MCF 10A (cell line): ENCODE data around the gene PM20D1. TPM values are rescaled to one million over a fixed set of nuclear protein-coding genes. Genes with fewer than 3 reads are reported as not detected.

Experiments
- BruUV-seq: library from RNA; stranded (reverse); fragments of 400-500 nt; replicated peaks from 2 replicates; lab custom pipeline; 2021; lab: Mats Ljungman, UMichigan
- CTCF ChIA-PET: fragments of 300-600 bp; sonication (Branson Sonifier 250); formaldehyde crosslinking; extraction: SDS; loops from one replicate; lab custom pipeline; 2021; ENCODE audit warnings: antibody characterized with exemption, inconsistent platforms; lab: Yijun Ruan, JAX
- POLR2A ChIA-PET: fragments of 300-600, 350-650 bp; sonication (Branson Sonifier 250); formaldehyde crosslinking; extraction: SDS; loops from one replicate; lab custom pipeline; 2020; ENCODE audit warnings: antibody characterized with exemption, inconsistent platforms; lab: Yijun Ruan, JAX
- DNase-seq: peaks from one replicate; pipeline ENCODE4 v3.0.0-alpha.2; 2018; ENCODE audit not compliant: unreplicated experiment
- H3K27ac Mint-ChIP-seq: one replicate; pipeline ENCODE4 v1.8.0; 2022; ENCODE audit warnings: mild to moderate bottlenecking, low read depth, mixed read lengths; ENCODE audit not compliant: unreplicated experiment
- H3K27me3 Mint-ChIP-seq: one replicate; pipeline ENCODE4 v1.8.0; 2022; ENCODE audit warnings: mixed read lengths; ENCODE audit not compliant: insufficient read depth, unreplicated experiment
- H3K36me3 Mint-ChIP-seq: one replicate; pipeline ENCODE4 v1.8.0; 2022; ENCODE audit warnings: mild to moderate bottlenecking, moderate library complexity, mixed read lengths; ENCODE audit not compliant: insufficient read depth, unreplicated experiment
- H3K4me1 Mint-ChIP-seq: one replicate; pipeline ENCODE4 v1.8.0; 2022; ENCODE audit warnings: mixed read lengths; ENCODE audit not compliant: insufficient read depth, unreplicated experiment
- H3K4me3 Mint-ChIP-seq: one replicate; pipeline ENCODE4 v1.8.0; 2022; ENCODE audit warnings: mild to moderate bottlenecking, moderate library complexity, mixed read lengths; ENCODE audit not compliant: unreplicated experiment
- H3K9me3 Mint-ChIP-seq: one replicate; pipeline ENCODE4 v1.8.0; 2022; ENCODE audit warnings: mixed read lengths; ENCODE audit not compliant: unreplicated experiment
- intact Hi-C: fragments of 100-400 bp; cut with micrococcal nuclease; formaldehyde crosslinking; loops from 2 replicates; pipeline ENCODE4 v1.14.1; 2022
- total RNA-seq: library from RNA; stranded (reverse); gene quantifications from 2 replicates; pipeline ENCODE4 v1.2.3, GENCODE V29; 2022
- TF ChIP-seq, protein P1 (sequence below): fragments of 200-600 bp; IDR thresholded peaks from one replicate; pipeline ENCODE4 v1.8.0; 2022; ENCODE audit warnings: antibody characterized with exemption, mild to moderate bottlenecking; ENCODE audit not compliant: unreplicated experiment

Gene PM20D1
- total RNA-seq, 1 experiment from 2014 or later, result not detected

DNA sequence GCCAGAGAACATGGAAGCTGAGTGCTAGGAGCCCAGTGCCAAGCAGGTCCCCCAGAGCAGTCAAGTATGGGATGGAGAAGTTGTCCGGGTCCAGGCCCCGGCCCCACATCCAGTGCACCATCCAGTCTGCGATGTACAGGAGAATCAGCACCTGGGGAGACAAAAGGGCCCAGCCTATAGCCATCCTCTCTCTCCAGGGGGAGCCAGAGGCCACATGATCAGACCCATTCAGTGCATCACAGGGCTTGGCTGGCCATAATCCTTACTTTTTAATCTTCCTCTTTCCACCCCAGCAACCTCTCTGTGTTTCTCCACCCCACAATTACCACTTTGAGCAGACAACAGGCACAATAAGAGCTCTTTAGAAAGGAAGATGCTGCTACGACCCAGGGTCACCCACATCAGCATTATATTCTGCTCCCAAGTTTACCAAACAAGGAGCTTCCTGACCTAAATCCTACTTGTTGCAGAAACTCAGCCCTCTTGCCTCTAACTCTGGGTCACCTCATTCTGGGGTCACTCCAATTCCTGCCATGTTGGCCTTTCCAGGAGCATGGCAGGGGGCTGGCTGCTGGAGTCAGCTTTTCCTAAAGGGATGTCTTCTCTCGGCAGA, 58.3 kb downstream of the PM20D1 start:
- TF ChIP-seq, protein P1, sequence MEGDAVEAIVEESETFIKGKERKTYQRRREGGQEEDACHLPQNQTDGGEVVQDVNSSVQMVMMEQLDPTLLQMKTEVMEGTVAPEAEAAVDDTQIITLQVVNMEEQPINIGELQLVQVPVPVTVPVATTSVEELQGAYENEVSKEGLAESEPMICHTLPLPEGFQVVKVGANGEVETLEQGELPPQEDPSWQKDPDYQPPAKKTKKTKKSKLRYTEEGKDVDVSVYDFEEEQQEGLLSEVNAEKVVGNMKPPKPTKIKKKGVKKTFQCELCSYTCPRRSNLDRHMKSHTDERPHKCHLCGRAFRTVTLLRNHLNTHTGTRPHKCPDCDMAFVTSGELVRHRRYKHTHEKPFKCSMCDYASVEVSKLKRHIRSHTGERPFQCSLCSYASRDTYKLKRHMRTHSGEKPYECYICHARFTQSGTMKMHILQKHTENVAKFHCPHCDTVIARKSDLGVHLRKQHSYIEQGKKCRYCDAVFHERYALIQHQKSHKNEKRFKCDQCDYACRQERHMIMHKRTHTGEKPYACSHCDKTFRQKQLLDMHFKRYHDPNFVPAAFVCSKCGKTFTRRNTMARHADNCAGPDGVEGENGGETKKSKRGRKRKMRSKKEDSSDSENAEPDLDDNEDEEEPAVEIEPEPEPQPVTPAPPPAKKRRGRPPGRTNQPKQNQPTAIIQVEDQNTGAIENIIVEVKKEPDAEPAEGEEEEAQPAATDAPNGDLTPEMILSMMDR, result peak; percentile 99
- Mint-ChIP-seq H3K9me3 (no peaks in the 10 kb centered on the region), H3K4me1 (no peaks in the 10 kb centered on the region), H3K36me3 (peaks cover 24% of the 10 kb centered on the region), H3K27ac (no peak overlapping the region), H3K4me3 (no peak overlapping the region), H3K27me3 (no peaks in the 10 kb centered on the region)
- CTCF ChIA-PET, result interaction anchor here (0.5 to 10.4 kb wide), 70 partner anchors 8 to 782 kb away, joined by 3 to 174 read pairs (median 4); partner anchors contain the start of genes PM20D1, RAB29, SLC26A9 and SLC41A1
- intact Hi-C loops, result loop anchor here (1.0 to 5.0 kb wide), 5 partner anchors 116 to 315 kb away; no protein-coding TSS in a partner anchor
- peak; percentile 89 for DNase-seq
- no TSS peak for BruUV-seq
- POLR2A ChIA-PET, result interaction anchor here (0.7 to 1.7 kb wide), 9 partner anchors 9 to 315 kb away, joined by 3 to 8 read pairs (median 4); partner anchors contain the start of genes ELK4 and RAB29

DNA sequence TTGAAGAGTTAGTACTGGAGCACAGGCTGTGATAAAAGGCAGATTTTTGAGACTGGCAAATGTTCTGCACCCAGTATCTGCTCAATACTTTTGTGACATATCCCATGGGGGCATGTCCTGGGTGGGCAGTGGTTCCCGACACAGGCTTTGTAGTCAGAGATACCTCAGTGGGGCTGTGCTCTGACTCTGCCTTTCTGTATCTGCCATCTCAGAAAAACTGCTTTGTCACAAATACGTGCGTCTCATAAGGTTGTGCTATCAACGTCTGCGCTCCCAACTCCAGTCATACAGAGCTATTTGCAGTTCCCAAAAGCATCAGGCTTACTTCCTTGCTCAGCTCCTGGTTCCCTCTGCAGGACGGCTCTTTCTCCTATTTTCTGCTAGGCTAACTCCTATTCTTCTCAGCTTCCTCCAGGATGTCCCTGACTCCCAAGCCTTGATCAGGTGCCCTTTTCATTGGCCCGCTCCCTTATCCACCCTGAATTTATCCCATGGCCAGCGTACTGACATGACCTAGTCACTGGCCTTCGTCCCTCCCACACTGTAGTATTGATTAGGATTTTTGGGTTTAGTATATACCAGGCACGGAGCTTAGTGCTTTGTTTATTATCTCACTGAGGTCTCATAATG, 62.5 kb downstream of the PM20D1 start:
- BruUV-seq, result no TSS peak
- Mint-ChIP-seq H3K4me1 (no peaks in the 10 kb centered on the region), H3K27ac (no peak overlapping the region), H3K27me3 (no peaks in the 10 kb centered on the region), H3K4me3 (no peak overlapping the region), H3K9me3 (no peaks in the 10 kb centered on the region), H3K36me3 (peaks cover 8% of the 10 kb centered on the region)
- CTCF ChIA-PET, result interaction anchor here (0.7 to 2.4 kb wide), 9 partner anchors 10 to 295 kb away, joined by 3 to 11 read pairs (median 4); no protein-coding TSS in a partner anchor
- no peak for DNase-seq
- intact Hi-C loops, result no loop called here
- TF ChIP-seq, protein P1, result no peak
- POLR2A ChIA-PET, result interaction anchor here (0.9 to 2.9 kb wide), 2 partner anchors 12 to 38 kb away, joined by 3 to 20 read pairs; partner anchors contain the start of genes NUCKS1 and RAB29

DNA sequence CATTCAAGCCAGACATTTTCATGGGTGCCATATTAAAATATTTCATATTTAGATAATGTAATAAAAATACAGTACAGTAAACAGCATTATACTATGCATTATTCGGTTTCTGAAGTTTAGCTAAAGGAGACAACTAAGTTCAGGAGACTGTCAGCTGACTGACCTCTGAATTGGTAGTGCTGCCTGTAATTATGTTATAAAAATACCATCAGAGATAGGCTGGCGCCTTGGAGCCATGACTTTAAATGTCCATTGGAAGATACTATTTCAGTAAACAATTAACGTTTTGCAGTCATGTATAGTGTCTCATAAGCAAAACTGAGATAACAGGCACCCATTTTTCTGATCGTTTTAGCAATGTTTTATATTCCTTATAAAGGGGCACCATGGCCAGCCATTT, 63.3 kb downstream of the PM20D1 start:
- intact Hi-C loops, result no loop called here
- no peak for DNase-seq
- Mint-ChIP-seq H3K27ac (no peak overlapping the region), H3K36me3 (peaks cover 6% of the 10 kb centered on the region), H3K27me3 (no peaks in the 10 kb centered on the region), H3K9me3 (no peaks in the 10 kb centered on the region), H3K4me1 (no peaks in the 10 kb centered on the region), H3K4me3 (no peak overlapping the region)
- POLR2A ChIA-PET, result interaction anchor here (0.6 to 2.9 kb wide), 4 partner anchors 12 to 121 kb away, joined by 3 to 20 read pairs (median 4); partner anchors contain the start of gene RAB29
- no TSS peak for BruUV-seq
- CTCF ChIA-PET, result interaction anchor here (0.6 to 3.3 kb wide), 4 partner anchors 121 to 191 kb away, joined by 3 to 23 read pairs (median 8); no protein-coding TSS in a partner anchor
- TF ChIP-seq, protein P1, result no peak

DNA sequence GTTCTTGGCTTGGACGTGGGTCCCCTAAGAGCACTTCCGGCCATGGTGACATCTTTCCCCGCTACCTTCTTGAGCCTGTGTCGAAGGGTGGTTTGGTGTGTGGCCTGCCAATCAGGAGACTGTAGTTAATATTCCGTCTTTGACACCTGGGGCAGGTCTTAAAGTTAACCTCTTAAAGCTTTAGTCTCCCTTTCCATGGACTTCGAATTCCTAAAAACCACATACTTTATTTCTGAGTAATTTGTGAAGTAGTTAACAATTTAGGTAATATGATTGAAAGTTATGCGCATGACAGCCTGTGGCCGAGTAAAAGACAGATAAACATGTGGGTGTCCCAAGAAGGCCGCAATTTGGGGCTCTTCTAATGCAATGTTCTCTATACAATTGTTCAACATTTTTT, 64.5 kb downstream of the PM20D1 start:
- TF ChIP-seq, protein P1, result no peak
- Mint-ChIP-seq H3K27me3 (no peaks in the 10 kb centered on the region), H3K4me3 (no peak overlapping the region), H3K36me3 (peaks cover 2% of the 10 kb centered on the region), H3K27ac (no peak overlapping the region), H3K9me3 (no peaks in the 10 kb centered on the region), H3K4me1 (no peaks in the 10 kb centered on the region)
- ChIA-PET CTCF (interaction anchor here (0.7 to 3.3 kb wide), 8 partner anchors 8 to 194 kb away, joined by 3 to 23 read pairs (median 6); no protein-coding TSS in a partner anchor), POLR2A (interaction anchor here (0.5 to 2.9 kb wide), 5 partner anchors 10 to 827 kb away, joined by 3 to 20 read pairs (median 5); partner anchors contain the start of genes EIF2D and RAB29)
- BruUV-seq, result no TSS peak
- DNase-seq, result no peak
- intact Hi-C loops, result no loop called here
